HepG2 (cell line): Measurements from ENCODE around the gene ZNRF4. TPM values are rescaled to one million over a fixed set of nuclear protein-coding genes. Genes with fewer than 3 reads are reported as not detected.

Experiments
- AFF4 ChIP-seq: sonication (generic); formaldehyde crosslinking; IDR thresholded peaks from 2 replicates; pipeline ENCODE4 v1.4.0; 2020; ENCODE audit warnings: missing genetic modification reagents
- FUBP1 ChIP-seq: sonication (generic); formaldehyde crosslinking; IDR thresholded peaks from 2 replicates; pipeline ENCODE4 v1.5.1; 2020; ENCODE audit warnings: missing genetic modification reagents, mild to moderate bottlenecking, borderline replicate concordance
- HOMEZ ChIP-seq: IDR thresholded peaks from 2 replicates; pipeline ENCODE4 v1.6.1; 2016; ENCODE audit warnings: low read depth
- HOXA5 ChIP-seq: sonication (generic); formaldehyde crosslinking; IDR thresholded peaks from 2 replicates; pipeline ENCODE4 v1.4.0; 2020; ENCODE audit warnings: missing genetic modification reagents
- IKZF5 ChIP-seq: IDR thresholded peaks from 2 replicates; pipeline ENCODE4 v1.6.1; 2018; ENCODE audit warnings: missing genetic modification reagents, mild to moderate bottlenecking, missing compliant biosample characterization
- LCORL ChIP-seq, 2 experiments: fragments of 450-650 bp in 1 of 2; sonication (generic) in 1 of 2; formaldehyde crosslinking in 1 of 2; IDR thresholded peaks; 2 replicates each; pipeline versions ENCODE4 v1.5.0 to v1.6.1; 2017 to 2020; ENCODE audit warnings: antibody characterized with exemption in 1 of 2, missing genetic modification reagents in 1 of 2
- MXD1 ChIP-seq: sonication (generic); formaldehyde crosslinking; IDR thresholded peaks from 2 replicates; pipeline ENCODE4 v1.4.0; 2020; ENCODE audit warnings: mild to moderate bottlenecking, missing genetic modification reagents
- PPARG ChIP-seq: conservative IDR thresholded peaks from 2 replicates; pipeline ENCODE4 v1.6.1; 2016; ENCODE audit warnings: missing biosample characterization, missing genetic modification reagents
- SRY ChIP-seq: sonication (generic); formaldehyde crosslinking; IDR thresholded peaks from 2 replicates; pipeline ENCODE4 v1.8.0; 2022; ENCODE audit warnings: mild to moderate bottlenecking, missing genetic modification reagents
- TBX3 ChIP-seq: fragments of 450-650 bp; IDR thresholded peaks from 2 replicates; pipeline ENCODE4 v1.6.1; 2017; ENCODE audit warnings: antibody characterized with exemption, mild to moderate bottlenecking, inconsistent platforms, borderline replicate concordance
- THYN1 ChIP-seq: sonication (generic); formaldehyde crosslinking; IDR thresholded peaks from 2 replicates; pipeline ENCODE4 v1.8.1; 2023; ENCODE audit warnings: low read depth, mild to moderate bottlenecking, moderate library complexity, missing genetic modification reagents, borderline replicate concordance
- WIZ ChIP-seq: sonication (generic); formaldehyde crosslinking; IDR thresholded peaks from 2 replicates; pipeline ENCODE4 v1.5.1; 2020; ENCODE audit warnings: mild to moderate bottlenecking, missing genetic modification reagents
- YEATS2 ChIP-seq: sonication (generic); formaldehyde crosslinking; IDR thresholded peaks from 2 replicates; pipeline ENCODE4 v1.4.0; 2020; ENCODE audit warnings: missing genetic modification reagents, borderline replicate concordance
- ZNF556 ChIP-seq: sonication (generic); formaldehyde crosslinking; IDR thresholded peaks from 2 replicates; pipeline ENCODE4 v1.4.0; 2020; ENCODE audit warnings: mild to moderate bottlenecking, missing genetic modification reagents, borderline replicate concordance
- ZNF563 ChIP-seq: sonication (generic); formaldehyde crosslinking; IDR thresholded peaks from 2 replicates; pipeline ENCODE4 v1.8.0; 2022; ENCODE audit warnings: mild to moderate bottlenecking, moderate library complexity, missing genetic modification reagents
- ZNF580 ChIP-seq: IDR thresholded peaks from 2 replicates; pipeline ENCODE4 v1.6.1; 2016; ENCODE audit warnings: low read depth, borderline replicate concordance
- polyA plus RNA-seq, 8 experiments: library from polyadenylated mRNA; depleted of rRNA in 3 of 8; stranded (reverse) in 7 of 8; unstranded in 1 of 8; fragments of >200 nt; fragmentation: Illumina TruSeq in 4 of 8; extraction: Trizol in 4 of 8; gene quantifications; 2 replicates each; pipeline versions ENCODE4 v1.2.1 to v1.2.3, GENCODE V29; 2011 to 2016; ENCODE audit warnings: low read depth in 4 of 8, missing spikeins in 1 of 8, mixed read lengths in 1 of 8; ENCODE audit not compliant: insufficient read depth in 1 of 8
- total RNA-seq, 5 experiments: library from RNA; depleted of rRNA; stranded (reverse); fragments of >200 nt; fragmentation: Illumina TruSeq; extraction: Trizol; gene quantifications; 2 replicates each; pipeline ENCODE4 v1.2.3, GENCODE V29; 2016; ENCODE audit warnings: low read depth in 1 of 5

The ZNRF4 gene
- total and polyA plus RNA-seq, 2 of the 13 experiments (the other 11 are each of a cell fraction or from before 2014, with no cell fraction given), result not detected

- no peak for TF ChIP-seq FUBP1 (CRISPR knock-in tag)
- TF ChIP-seq ZNF556 (CRISPR knock-in tag), result no peak
- no peak for TF ChIP-seq YEATS2
- TF ChIP-seq TBX3, result no peak
- no peak for TF ChIP-seq HOXA5 (CRISPR knock-in tag)
- peak; percentile 81; the same call in 1 of the 2 replicates for TF ChIP-seq ZNF580 (CRISPR knock-in tag)
- 0 out of 2 replicates have a peak, but pooled peaks have one; percentile 36 for TF ChIP-seq PPARG (CRISPR knock-in tag)
- no peak for TF ChIP-seq SRY (CRISPR knock-in tag)
- TF ChIP-seq AFF4 (CRISPR knock-in tag), result no peak
- TF ChIP-seq WIZ, result no peak
- no peak for TF ChIP-seq ZNF563 (CRISPR knock-in tag)
- no peak for TF ChIP-seq HOMEZ
- TF ChIP-seq THYN1, result no peak
- TF ChIP-seq LCORL (IDR thresholded peaks at IDR 0.05), result no peak
- TF ChIP-seq LCORL (CRISPR knock-in tag; IDR thresholded peaks at IDR 0.05), result peak; percentile 86
- TF ChIP-seq IKZF5 (CRISPR knock-in tag), result no peak
- TF ChIP-seq MXD1, result no peak
These were observed 29.4 kb downstream of the ZNRF4 start (continued) for GRCh38 chr19:5484398-5485285.
